ENCODE measurements around the gene IL17C. TPM values are rescaled to one million over a fixed set of nuclear protein-coding genes. Genes with fewer than 3 reads are reported as not detected.

The IL17C gene
- total and polyA plus RNA-seq, 2 experiments from 2014 or later, result not detected

DNA sequence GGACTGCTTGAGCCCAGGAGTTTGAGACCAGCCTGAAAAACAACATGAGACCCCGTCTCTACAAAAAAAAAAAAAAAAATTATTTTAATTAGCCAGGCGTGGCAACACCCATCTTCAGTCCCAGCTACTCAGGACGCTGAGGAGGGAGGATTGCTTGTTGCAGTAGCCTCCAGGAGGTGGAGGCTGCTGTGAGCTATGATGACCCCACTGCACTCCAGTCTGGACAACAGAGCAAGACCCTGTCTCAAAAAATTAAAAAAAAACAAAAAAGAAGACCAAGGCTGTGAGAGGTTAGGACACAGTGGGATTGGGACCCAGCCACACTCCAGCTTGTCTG is 49.3 kb downstream of the IL17C start:
- H3K4me1 ChIP-seq (ENCODE audit: low read depth), result peaks cover 13% of the 10 kb centered on the region
- DNase-seq (ENCODE audit: low read depth in 1 of 2, low spot score in 1 of 2), result no peak
- peaks cover 10% of the 10 kb centered on the region for H3K27me3 ChIP-seq
- TF ChIP-seq, protein P1, sequence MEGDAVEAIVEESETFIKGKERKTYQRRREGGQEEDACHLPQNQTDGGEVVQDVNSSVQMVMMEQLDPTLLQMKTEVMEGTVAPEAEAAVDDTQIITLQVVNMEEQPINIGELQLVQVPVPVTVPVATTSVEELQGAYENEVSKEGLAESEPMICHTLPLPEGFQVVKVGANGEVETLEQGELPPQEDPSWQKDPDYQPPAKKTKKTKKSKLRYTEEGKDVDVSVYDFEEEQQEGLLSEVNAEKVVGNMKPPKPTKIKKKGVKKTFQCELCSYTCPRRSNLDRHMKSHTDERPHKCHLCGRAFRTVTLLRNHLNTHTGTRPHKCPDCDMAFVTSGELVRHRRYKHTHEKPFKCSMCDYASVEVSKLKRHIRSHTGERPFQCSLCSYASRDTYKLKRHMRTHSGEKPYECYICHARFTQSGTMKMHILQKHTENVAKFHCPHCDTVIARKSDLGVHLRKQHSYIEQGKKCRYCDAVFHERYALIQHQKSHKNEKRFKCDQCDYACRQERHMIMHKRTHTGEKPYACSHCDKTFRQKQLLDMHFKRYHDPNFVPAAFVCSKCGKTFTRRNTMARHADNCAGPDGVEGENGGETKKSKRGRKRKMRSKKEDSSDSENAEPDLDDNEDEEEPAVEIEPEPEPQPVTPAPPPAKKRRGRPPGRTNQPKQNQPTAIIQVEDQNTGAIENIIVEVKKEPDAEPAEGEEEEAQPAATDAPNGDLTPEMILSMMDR (IDR thresholded peaks at IDR 0.05; ENCODE audit: low read depth, low read length), result no peak
- no peak overlapping the region for H3K4me3 ChIP-seq
- no peaks in the 10 kb centered on the region for H3K36me3 ChIP-seq
- no peak overlapping the region for H3K27ac ChIP-seq
- no peaks in the 10 kb centered on the region for H3K9me3 ChIP-seq (ENCODE audit: low read depth)

DNA sequence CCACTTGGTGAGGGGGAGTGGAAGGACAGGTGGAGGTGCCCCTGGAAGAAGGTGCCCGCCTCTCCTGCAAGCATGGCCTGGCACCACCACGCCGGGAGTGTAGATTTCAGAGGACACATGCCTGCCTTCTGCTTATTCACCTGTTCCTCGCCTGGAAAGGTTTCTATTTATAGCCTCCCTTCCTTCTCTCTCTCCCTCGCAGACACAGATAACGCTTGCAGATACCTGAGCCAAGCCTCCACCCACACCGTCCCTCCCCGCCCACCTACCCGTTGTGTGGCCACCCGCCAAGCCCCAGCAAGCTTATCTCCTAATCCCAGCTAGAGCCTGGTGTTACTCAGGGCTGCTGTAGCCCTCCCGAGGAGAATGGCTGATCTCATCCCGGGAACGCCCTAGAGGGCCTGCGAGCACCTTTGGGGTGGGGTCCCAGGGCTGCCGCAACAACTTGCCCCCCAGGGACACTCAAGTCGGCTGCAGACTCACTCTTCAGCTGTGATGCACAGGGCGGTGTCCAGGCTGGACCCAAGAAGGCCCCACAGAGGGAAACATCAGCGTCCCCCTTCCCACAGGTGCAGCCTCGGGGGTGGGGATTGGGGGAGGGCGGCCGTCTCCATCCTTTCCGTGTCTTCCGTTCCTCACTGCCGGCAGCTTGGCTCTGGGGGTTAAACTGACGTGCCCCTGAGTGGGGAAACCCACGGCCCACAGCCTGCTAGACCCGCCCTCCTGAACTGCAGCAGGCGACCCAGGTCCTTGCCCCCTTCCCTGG is 49.8 kb downstream of the IL17C start:
- TF ChIP-seq, protein P1 (IDR thresholded peaks at IDR 0.05; ENCODE audit: low read depth, low read length), result no peak

More for the DNA sequence above, 49.8 kb downstream of the IL17C start:
- Histone ChIP-seq H3K27ac (no peak overlapping the region), H3K9me3 (ENCODE audit: low read depth) (no peaks in the 10 kb centered on the region), H3K4me1 (ENCODE audit: low read depth) (peaks cover 18% of the 10 kb centered on the region), H3K27me3 (peaks cover 10% of the 10 kb centered on the region), H3K36me3 (no peaks in the 10 kb centered on the region), H3K4me3 (no peak overlapping the region)
- DNase-seq (ENCODE audit: low read depth in 1 of 2, low spot score in 1 of 2), result peak in 1 of 2 donors; percentile 11

Other genes with a start within 250 kb of the IL17C start
- gene ZFPM1, start 185.3 kb upstream of the IL17C start, total RNA-seq, result 9.4 and 11.9 TPM in 2 replicates
- 7.6 and 8.3 TPM in 2 replicates for gene ZFPM1, start 185.3 kb upstream of the IL17C start, polyA plus RNA-seq
- 16.1 and 26.9 TPM in 2 replicates for gene ZC3H18, start 68.2 kb upstream of the IL17C start, total RNA-seq
- gene ZC3H18, start 68.2 kb upstream of the IL17C start, polyA plus RNA-seq, result 26.8 and 31.7 TPM in 2 replicates
- 174 and 218 TPM in 2 replicates for gene CYBA, start 12.5 kb downstream of the IL17C start, total RNA-seq
- gene CYBA, start 12.5 kb downstream of the IL17C start, polyA plus RNA-seq, result 233 and 237 TPM in 2 replicates
- 65.0 and 159 TPM in 2 replicates for gene MVD, start 24.5 kb downstream of the IL17C start, total RNA-seq
- 88.4 and 192 TPM in 2 replicates for gene MVD, start 24.5 kb downstream of the IL17C start, polyA plus RNA-seq
- 1.6 and 2.9 TPM in 2 replicates for gene SNAI3, start 47.9 kb downstream of the IL17C start, total RNA-seq
- 3.7 and 4.5 TPM in 2 replicates for gene SNAI3, start 47.9 kb downstream of the IL17C start, polyA plus RNA-seq
- 30.0 and 33.5 TPM in 2 replicates for gene RNF166, start 67.8 kb downstream of the IL17C start, total RNA-seq
- 23.2 and 34.2 TPM in 2 replicates for gene RNF166, start 67.8 kb downstream of the IL17C start, polyA plus RNA-seq
- 9.3 and 10.8 TPM in 2 replicates for gene CTU2, start 67.9 kb downstream of the IL17C start, total RNA-seq
- 9.2 and 13.8 TPM in 2 replicates for gene CTU2, start 67.9 kb downstream of the IL17C start, polyA plus RNA-seq
- gene PIEZO1, start 146.6 kb downstream of the IL17C start, total RNA-seq, result 54.5 and 121 TPM in 2 replicates
- 32.7 and 49.2 TPM in 2 replicates for gene PIEZO1, start 146.6 kb downstream of the IL17C start, polyA plus RNA-seq
- 24.5 and 29.6 TPM in 2 replicates for gene CDT1, start 165.2 kb downstream of the IL17C start, total RNA-seq
- gene CDT1, start 165.2 kb downstream of the IL17C start, polyA plus RNA-seq, result 15.9 and 17.9 TPM in 2 replicates
- 123 and 140 TPM in 2 replicates for gene APRT, start 173.4 kb downstream of the IL17C start, total RNA-seq
- 169 and 193 TPM in 2 replicates for gene APRT, start 173.4 kb downstream of the IL17C start, polyA plus RNA-seq
- 28.3 and 29.5 TPM in 2 replicates for gene GALNS, start 218.4 kb downstream of the IL17C start, total RNA-seq
- 23.4 and 31.0 TPM in 2 replicates for gene GALNS, start 218.4 kb downstream of the IL17C start, polyA plus RNA-seq
- 30.9 and 42.0 TPM in 2 replicates for gene TRAPPC2L, start 218.6 kb downstream of the IL17C start, total RNA-seq
- gene TRAPPC2L, start 218.6 kb downstream of the IL17C start, polyA plus RNA-seq, result 114 and 130 TPM in 2 replicates
- not detected in 2 replicates for gene PABPN1L, start 228.1 kb downstream of the IL17C start, total RNA-seq
- gene PABPN1L, start 228.1 kb downstream of the IL17C start, polyA plus RNA-seq, result 0.32 TPM in 1 of 2 replicates, not detected in the other

All from cardiac muscle cell (in vitro differentiated cells and primary cell).